Globus pallidus (tissue), 1 donor: ENCODE results near the gene BICDL2.
A peak's percentile ranks its signal among the peaks of the same experiment; 100 is the strongest.

Experiments used
- DNase-seq: peaks from one replicate; pipeline ENCODE4 v3.0.0-alpha.2; 2015; ENCODE audit warnings: low spot score

Gene BICDL2

DNA sequence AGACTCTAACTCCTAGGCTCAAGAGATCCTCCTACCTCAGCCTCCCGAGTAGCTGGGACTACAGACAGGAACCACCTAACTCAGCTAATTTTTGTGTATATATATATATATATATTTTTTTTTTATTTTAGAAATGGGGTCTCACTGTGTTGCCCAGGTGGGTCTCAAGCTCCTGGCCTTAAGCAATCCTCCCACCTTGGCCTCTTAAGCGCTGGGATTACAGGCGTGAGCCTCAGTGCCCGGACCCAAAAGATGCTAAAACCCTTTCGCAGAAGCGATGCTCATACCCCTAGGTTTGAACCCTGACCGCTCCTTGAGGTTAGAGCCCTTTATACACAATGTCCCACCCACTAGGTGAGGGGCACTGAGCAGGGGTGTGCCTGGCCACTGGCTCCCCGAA, 26.2 kb downstream of the BICDL2 start:
- DNase-seq: no peak

DNA sequence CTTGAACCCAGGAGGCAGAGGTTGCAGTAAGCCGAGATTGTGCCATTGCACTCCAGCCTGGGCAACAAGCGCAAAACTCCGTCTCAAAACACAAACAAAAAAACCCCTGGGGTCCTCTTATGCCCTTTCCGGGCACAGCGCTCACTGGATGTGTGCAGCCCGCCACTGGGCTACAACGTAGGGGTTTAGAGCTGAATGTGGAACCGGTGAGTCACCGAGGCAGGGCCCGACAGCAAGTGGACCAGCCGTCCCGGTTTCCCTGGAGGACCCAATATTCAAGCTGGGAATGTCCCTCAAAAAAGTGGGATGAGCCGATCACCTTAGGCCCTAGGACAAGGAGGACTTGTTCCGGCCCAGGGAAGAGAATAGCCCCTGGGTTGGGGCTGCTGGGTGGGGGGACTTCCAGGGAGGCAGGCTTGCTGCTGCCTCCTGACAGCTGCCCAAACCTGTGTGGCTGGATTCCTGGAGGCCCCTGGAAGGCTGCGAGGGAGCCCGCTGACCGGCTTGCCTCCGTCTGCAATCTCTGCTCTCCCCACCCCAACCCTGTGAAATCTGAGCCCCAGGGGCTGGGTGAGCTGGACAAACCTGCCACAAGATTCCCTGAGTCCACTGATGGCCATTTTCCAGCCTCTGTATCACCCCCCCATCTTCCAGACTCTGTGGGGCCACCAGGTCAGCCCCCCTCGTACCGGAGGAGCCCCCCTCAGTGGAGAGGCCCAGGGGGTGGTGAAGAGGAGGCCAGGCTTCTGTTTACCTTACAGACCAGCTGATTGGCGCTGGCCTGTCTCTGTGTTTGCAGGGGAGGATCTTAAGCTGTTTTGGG, 27.0 kb downstream of the BICDL2 start:
- no peak for DNase-seq

DNA sequence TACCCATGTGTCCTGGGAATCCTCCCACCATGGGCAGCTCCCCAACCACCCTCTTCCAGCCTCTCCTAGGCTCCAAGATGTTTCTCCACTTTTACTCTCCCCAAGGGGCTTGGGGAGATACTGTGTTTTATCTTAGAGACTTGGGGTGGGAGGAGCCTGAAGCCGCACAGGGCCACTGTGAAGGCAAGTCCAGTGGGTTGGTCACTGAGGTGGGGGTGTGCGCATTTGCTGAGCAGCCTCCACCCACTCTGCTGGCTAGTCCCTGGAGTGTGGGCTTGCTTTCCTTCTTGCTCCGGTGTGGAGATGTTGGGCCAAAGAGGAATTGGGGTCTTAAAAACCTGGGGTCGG, 28.1 kb downstream of the BICDL2 start:
- DNase-seq: no peak

DNA sequence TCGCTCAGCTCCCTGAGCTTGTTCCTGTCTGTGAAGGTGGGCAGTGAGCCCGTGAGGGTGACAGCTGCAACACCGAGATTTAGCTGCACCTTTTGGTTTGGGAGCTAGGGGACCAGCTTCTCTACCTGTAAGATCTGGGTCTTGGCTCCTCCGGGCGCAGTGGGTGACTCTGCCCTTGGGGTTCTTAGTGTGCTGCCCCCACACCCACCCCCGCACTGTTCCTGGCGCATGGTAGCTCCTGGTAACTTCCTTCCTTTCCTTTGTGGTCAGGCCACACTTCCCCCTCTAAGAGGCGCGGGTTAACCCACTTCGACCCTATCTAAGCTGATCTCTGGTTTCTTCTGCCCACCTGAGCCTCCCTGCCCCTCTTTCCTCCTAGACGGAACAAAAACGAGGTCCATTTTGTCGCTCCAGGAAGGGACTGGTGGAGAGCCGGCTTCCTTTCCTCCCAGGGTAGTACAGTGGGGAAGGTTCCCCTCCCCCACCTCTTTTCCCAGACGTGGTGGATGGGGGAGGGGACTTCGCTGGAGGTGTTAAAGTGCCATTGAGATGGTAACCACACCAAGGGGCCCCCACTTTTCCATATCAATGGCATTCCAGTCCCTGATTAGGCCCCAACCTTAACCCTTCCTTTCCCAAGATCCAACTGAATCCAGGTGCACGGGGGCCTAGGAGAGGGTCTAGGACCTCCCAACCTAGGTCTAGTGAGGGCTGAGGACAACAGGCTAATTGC, 28.6 kb downstream of the BICDL2 start:
- peak; percentile 33 for DNase-seq

DNA sequence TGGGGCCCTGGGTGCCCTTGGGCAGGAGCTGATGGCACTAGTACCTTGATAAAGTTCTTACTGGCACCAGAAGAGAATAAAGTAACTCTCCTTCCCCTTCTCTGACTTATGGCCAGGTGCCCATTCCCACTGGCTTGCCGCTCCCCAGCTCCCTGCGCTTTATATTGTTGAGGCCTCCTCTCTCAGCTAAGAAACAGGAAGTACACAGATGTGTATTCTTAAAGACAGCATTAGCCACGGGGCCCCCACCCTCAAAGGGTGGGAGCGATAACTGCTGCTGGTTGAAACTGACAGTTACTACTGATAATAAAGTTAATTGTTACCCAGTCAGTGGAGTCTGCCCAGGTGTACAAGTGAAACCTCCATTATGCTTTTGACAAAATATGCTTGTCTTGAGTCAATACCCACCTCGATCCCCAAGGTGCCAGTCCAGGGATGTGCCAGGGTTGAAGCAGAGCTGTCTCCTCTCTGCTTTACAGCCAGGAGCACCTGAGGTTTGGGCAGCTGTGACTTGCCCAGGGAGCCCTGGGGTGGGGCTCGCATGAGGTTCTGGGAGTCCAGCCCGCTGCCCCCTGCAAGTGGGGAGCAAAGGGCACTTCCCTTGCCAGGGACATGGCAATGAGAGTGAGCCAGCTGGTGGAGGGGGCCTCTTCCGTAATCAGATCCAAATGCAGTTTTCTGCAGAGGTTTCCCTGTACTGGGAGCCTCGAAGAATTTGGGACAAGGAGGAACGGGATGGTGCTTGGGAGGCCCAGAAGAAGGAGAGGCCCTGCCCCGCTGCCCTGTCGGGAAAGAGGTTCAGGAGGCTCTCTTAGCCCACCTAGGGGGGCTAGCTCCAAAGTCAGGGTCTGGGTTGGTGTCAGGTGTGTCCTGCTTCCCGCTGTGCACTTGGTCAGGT, 29.4 kb downstream of the BICDL2 start:
- no peak for DNase-seq

DNA sequence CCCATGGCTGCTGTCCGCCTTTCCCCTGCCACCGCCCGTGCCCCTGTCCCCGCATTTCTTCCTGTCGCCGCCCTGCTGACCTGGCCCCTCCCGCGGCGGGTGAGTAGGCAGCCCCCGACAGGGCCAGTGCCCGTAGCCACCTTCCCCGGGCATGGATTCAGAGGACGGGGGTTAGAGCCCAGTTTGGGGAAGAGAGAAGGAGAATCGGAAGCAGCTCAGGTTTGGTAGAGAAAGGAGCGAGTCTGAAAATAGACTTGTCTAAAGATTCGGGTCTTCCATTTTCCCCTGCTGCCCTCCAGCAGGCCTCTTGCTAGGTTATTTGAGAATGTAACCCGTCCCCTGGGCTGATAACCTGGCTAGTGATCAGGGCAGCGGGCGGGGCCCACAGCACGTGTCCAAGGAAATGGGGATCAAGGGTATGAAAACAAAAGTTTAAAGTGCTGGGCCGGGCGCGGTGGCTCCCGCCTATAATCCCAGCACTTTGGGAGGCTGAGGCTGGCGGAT, 31.9 kb downstream of the BICDL2 start:
- no peak for DNase-seq

DNA sequence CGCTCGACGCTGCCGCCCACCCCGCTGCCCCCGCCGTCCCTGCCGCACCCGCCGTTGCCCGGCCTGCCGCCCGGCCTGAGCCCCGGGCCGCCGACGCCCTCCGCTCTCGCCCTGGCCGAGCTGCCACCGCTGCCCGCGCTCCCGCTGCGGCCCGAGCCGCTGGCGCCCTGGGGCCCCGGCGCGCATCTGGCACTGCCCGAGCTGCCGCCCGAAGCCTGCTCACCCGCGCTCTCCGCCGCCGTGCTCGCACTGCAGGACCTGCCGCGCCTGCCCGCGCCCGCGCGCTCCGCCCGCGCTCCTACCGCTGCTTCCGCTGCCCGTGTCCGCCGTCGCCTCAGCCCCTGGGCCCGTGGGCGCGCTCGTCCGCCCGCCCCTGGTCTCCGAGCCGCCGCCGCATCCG, 32.4 kb downstream of the BICDL2 start:
- DNase-seq: no peak

DNA sequence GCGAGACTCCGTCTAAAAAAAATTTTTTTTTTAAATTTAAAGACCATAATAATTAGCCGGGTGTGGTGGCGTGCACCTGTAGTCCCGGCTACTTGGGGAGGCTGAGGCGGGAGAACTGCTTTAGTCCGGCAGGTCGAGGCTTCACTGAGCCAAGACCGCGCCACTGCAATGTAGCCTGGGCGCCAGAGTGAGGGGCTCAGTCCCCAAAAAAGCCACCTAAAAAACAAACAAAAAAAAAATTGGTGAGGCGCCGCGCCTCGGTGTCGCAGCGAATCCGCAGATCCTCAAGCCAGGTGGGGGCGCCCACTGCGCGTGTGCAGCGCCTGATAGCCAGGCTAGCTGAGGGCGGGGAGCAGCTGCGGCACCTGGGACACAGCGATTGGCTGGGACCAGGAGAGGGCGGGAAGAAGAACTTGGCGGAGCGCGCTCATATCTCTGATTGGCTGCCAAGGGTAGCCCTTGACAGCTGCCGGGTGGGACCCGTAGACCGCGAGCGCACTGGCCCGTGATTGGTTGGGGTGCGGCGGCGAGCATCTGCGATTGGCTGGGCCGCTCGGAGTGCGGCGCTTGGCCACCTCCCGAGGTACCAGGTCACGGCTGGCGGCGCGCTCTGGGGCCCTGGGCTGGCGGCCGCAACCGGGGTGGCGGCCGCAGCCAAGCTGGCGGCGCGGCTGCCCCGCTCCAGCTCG, 33.0 kb downstream of the BICDL2 start:
- peak; percentile 98 for DNase-seq

DNA sequence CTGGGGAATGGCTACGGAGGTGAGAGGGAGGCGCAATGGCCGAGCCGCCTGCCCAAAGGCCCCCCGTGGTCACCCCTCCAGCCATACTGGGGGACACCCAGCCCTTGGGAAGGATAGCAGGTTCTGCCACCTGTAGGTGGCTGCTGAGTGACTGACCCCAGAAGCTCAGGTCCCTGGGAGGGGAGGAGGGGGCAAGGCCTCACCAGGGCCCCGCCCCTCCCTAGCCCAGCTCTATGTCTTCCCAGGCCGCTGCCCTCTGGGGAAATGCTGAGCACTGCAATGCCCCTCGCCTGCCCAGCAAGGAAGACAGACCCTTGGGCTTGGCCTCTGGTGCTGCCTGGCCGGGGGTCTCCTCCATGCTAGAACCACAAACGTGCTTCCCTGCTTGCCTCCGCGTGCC, 35.4 kb downstream of the BICDL2 start:
- no peak for DNase-seq

DNA sequence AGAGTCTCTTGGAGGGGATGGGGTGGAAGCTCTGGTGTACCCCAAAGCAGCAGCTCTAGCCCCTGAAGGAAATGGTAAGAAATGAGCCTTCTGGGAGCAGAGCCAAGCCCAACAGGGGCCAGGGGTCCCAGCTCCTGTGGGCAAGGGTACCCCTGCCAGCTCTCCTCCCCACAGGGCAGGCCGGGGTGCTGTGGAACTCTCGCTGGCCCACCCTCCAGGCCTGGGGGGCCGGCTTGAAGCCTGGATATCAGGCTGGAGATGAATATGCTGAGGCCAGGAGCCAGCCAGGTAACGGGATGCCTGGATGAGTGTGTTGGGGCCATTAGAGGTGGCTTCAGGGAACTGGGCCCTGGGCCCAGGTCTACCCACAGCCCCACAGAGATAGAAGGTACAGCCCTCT, 36.2 kb downstream of the BICDL2 start:
- DNase-seq: no peak

DNA sequence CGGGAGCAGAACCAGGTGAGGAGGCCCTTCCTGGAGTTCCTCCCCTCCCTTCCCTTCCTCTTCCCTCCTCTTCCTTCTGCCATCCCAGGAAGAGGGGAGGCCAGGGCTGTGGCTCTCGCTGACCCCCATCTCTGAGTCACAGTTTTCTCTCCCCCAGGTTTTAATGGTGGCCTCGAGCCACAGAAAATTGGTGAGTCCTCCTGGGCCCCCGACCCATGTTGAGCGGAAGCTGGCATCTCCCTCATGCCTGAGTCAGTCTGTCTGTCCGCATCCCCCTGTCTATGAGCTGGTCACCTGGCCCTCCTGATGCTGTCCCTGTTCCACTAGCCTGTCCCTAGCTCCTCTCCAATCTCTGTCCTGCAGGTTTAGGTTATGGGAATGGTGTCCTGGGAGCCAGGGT, 36.8 kb downstream of the BICDL2 start:
- no peak for DNase-seq

DNA sequence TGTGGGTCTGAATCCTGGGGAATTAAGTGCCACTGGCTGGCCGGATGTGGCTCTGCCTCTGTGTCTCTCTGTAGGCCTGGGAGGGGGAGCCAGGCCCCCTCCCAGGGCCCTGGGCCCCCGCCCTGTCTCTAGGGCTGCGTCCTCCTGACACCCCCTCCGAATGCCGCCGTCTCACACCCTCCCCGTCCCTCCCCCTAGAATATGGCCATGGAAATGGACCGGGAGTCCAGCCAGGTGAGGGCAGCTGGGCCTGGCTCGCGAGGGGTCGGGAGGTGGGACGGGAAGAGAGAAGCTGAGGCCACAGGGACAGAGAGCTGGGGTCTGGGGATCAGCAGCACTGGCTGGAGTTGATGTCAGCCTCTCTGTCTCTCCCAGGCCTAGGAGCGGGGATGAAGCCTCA, 40.4 kb downstream of the BICDL2 start:
- DNase-seq: no peak

DNA sequence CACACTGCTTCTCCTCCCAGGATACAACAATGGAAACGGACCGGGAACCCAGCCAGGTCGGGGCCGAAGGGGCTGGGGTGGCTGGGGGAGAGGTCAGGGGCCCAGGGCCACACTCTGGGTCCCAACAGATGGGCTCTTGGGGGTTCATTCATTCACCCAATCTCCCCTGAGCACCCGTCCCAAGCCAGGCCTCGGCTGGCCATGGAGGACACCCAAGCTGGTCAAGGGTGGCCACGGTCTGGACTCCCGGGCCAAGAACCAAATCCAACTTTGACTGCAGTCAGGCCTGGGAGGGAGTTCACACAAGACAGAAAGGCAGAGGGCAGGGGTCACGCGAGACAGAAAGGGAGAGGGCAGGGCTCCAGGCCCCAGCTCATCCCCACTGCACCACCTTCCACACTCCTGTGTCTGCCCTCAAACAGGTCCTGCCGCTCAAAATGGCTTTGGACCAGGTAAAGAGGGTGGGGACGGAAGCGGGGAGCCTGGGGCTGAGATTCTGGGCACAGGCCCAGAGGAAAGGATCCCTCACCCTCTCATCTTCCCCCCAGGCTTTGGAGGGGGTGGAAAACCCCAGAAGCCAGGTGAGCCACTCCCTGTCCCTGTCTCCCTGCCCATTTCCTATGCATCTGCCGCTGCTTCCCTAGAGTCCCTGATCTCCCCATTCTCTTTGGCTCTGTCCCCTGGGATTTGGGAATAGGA, 44.2 kb downstream of the BICDL2 start:
- no peak for DNase-seq

DNA sequence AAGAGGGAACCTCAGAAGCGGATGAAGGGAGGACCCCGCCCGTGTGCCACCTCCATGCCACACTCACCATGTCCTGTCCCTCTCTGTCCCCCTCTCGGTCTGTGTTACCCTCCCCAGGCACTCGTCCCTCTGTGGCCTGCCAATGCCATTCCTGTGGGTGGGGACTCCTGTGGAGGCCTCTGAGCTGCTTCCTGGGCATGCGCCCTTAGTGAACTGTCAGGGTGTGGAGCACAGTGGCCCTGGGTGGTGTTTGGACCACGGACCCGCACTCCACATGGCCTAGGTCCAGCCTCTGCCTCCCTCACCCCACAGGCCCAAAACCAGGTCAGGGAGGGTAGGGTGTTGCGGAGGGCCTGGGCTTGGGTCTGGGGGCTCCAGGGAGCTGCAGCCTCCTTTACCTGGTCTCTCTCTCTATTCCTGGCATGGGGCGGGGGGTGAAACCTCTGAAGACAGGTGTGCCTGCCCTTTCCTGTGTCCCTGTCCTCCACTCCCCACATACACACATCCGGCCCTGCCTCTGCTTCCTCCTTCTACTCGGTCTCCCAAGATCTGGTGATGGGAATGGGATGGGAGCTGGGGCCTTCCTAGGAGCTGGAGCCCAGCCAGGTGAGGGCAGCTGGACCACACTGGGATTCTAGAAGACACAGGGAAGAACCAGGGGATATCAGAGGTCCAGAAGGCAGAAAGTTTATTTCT, 45.0 kb downstream of the BICDL2 start:
- DNase-seq: no peak

DNA sequence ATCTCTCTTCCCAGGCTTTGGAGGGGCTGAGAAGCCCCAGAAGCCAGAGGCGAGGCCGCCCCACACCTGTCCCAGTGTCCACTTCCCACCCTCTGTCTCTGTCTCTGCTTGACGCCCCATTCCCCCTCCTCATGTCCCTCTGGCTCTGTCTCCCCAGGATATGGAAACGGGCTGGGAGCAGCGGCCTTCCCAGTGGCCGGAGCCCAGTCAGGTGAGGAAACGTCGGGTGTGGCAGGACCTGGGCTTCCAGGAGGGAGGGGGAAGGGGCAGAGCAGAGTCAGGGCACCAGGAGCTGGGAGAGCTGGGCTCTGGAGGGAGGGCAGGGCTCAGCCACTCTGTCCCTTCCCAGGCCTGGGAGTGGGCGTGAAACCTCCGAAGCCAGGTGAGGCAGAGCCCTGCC, 45.9 kb downstream of the BICDL2 start:
- no peak for DNase-seq

DNA sequence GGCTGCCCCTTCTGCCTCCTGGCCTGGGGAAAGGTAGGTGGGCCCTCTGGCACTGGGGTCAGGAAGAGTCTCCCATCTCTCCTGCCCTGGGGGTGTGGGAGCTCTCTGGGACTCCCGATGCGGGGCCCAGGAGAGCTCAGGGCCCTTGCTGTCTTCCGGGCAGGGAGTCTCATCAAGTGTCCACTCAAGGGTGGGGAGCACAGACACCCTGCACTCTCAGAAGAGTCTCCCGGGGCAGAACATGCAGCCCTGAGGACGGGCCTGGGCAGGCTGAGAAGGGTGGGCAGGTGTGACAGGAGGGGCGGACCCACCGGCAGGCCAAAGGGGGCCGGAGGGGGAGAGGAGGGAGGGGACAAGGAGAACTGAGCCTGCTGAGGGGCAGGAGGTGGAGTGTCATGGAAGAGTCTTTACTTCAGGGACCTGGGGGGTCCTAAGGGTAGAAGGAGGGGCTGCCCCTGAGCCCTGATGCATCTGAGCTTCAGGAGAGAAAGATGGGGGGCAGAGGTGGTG, 48.1 kb downstream of the BICDL2 start:
- no peak for DNase-seq

DNA sequence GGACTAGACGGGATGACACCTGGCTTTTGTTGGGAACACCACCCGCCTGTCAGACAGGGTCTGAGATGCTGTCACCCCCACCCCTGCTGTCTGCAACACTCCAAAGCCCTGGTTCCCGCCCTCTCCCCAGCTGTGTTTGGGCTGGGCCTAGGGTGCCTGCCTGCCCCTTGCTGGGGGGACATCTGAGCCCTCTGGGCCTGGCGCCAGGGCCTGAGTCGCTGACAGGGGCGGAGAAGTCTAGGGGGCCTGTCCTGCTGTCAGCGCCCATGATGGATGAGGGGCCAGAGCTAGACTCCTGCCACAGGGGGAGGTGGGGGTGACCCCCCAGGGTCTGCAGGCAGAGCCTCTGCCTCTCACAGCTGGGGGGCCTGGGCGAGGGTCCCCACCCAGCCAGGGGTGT, 48.9 kb downstream of the BICDL2 start:
- DNase-seq: no peak

DNA sequence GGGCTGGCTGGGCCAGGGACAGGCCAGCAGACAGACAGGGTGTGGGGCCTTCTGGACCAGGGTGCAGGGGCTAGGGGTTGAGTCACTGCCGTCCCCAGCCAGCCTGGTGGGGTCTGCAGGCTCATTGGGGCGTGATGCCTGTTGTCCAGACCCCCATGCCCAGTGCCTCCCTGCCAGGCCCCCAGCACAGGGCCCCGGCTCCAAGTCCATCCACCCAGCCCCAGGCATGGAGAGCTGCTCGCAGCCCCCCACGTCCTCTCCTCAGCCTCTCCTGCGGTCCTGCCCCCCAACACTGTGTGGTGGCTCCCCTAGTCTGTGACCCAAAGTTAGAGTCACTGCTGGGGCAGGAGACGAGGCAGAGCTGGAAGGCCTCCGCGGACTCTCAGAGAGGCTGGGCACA, 49.5 kb downstream of the BICDL2 start:
- no peak for DNase-seq

DNA sequence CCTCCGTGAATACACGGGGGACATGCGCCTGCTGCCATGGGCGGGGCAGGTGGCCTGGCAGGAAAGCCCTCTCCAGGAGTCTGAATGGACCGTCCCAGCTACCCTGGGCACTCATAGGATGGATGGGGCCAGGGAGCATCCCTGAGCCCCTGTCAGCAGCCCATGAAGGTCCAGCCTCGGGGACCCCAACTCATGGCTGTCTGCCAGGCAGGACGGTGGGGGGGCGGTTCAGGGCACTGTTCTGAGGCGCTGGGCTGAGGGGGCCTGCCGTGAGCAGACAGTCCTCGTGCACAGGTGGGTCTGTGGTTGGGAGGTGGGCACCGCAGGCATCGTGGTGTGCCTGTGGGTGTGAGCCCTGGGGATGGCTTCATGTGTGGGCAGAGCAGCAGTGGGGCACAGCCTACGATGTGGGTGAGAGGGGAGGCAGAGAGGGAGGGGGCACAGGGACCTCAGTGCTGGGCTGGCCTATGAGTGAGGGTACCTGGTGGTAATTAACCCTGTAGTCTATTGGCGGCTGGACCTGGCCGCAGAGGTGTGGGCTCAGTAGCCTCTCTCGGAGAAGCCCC, 50.0 kb downstream of the BICDL2 start:
- DNase-seq: no peak

DNA sequence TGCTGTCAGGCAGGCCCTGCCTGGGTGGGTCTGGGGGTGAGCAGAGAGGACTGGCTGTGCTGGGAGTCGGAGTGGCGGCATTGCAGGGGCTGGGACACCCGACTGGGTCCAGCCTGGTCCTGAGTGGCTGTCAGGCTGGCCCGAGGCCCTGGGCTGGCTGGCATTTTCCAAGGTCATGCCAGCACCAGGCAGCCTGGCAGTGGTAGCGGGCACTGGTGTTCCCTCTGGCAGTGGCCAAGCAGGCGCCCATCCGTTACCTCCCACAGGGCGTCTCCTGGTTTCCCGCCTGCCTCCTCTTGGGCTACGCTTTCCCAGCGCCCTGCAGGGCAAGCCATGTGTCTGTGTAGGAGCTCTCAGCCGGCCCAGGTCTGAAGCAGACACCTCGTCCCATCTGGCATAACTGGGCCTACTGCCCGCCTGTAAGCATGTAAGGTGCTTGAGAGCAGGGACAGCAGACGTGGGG, 50.8 kb downstream of the BICDL2 start:
- DNase-seq: no peak
